ENCODE data around the gene CCDC82.

Gene CCDC82

GRCh38 chr11:96330511-96330859 lies 59.2 kb downstream of the CCDC82 start:
- Histone ChIP-seq H4K20me1 (ENCODE audit: control insufficient read depth, insufficient read depth, low read depth, low read length) (no peaks in the 10 kb centered on the region), H3K9me2 (replicated peaks; ENCODE audit: control insufficient read depth, low read length) (no peaks in the 10 kb centered on the region), H3F3A (ENCODE audit: control insufficient read depth, insufficient read depth) (no peaks in the 10 kb centered on the region), H3K27me3 (ENCODE audit: control insufficient read depth, low read length) (no peaks in the 10 kb centered on the region), H3K4me3 (ENCODE audit: low read length) (no peak overlapping the region), H3K36me3 (ENCODE audit: control insufficient read depth, low read length) (no peaks in the 10 kb centered on the region), H3K79me2 (ENCODE audit: control insufficient read depth, low read length) (no peaks in the 10 kb centered on the region), H3K4me1 (ENCODE audit: control insufficient read depth, low read length) (no peaks in the 10 kb centered on the region), H3K9me3 (ENCODE audit: control insufficient read depth, insufficient read depth, low read length) (no peaks in the 10 kb centered on the region), H3K4me2 (ENCODE audit: low read length) (no peak overlapping the region), H3K27ac (ENCODE audit: low read depth, low read length) (no peak overlapping the region)
- no peak for TF ChIP-seq CTCF (IDR thresholded peaks at IDR 0.05; ENCODE audit: low read depth, low read length, poor library complexity, severe bottlenecking)
- no peak for TF ChIP-seq EZH2phosphoT487 (IDR thresholded peaks at IDR 0.05; ENCODE audit: borderline replicate concordance, low read length)

GRCh38 chr11:96329855-96330510 lies 59.7 kb downstream of the CCDC82 start:
- no peaks in the 10 kb centered on the region for H3F3A ChIP-seq (ENCODE audit: control insufficient read depth, insufficient read depth)

GRCh38 chr11:96329419-96329818 lies 60.3 kb downstream of the CCDC82 start:
- H3F3A ChIP-seq (ENCODE audit: control insufficient read depth, insufficient read depth): no peaks in the 10 kb centered on the region
- no peaks in the 10 kb centered on the region for H3K9me3 ChIP-seq (ENCODE audit: control insufficient read depth, insufficient read depth, low read length)
- H3K36me3 ChIP-seq (ENCODE audit: control insufficient read depth, low read length): no peaks in the 10 kb centered on the region
- no peaks in the 10 kb centered on the region for H3K79me2 ChIP-seq (ENCODE audit: control insufficient read depth, low read length)
- H3K4me3 ChIP-seq (ENCODE audit: low read length): no peak overlapping the region
- H4K20me1 ChIP-seq (ENCODE audit: control insufficient read depth, insufficient read depth, low read depth, low read length): no peaks in the 10 kb centered on the region
- H3K4me1 ChIP-seq (ENCODE audit: control insufficient read depth, low read length): no peaks in the 10 kb centered on the region
- H3K27ac ChIP-seq (ENCODE audit: low read depth, low read length): no peak overlapping the region
- no peaks in the 10 kb centered on the region for H3K9me2 ChIP-seq (replicated peaks; ENCODE audit: control insufficient read depth, low read length)
- TF ChIP-seq CTCF (IDR thresholded peaks at IDR 0.05; ENCODE audit: low read depth, low read length, poor library complexity, severe bottlenecking) (no peak), EZH2phosphoT487 (IDR thresholded peaks at IDR 0.05; ENCODE audit: borderline replicate concordance, low read length) (no peak)
- H3K27me3 ChIP-seq (ENCODE audit: control insufficient read depth, low read length): no peaks in the 10 kb centered on the region
- no peak overlapping the region for H3K4me2 ChIP-seq (ENCODE audit: low read length)

More at GRCh38 chr11:96329855-96330510, 59.7 kb downstream of the CCDC82 start:
- Histone ChIP-seq H3K4me3 (ENCODE audit: low read length) (no peak overlapping the region), H4K20me1 (ENCODE audit: control insufficient read depth, insufficient read depth, low read depth, low read length) (no peaks in the 10 kb centered on the region), H3K27ac (ENCODE audit: low read depth, low read length) (no peak overlapping the region), H3K4me2 (ENCODE audit: low read length) (no peak overlapping the region), H3K9me3 (ENCODE audit: control insufficient read depth, insufficient read depth, low read length) (no peaks in the 10 kb centered on the region), H3K4me1 (ENCODE audit: control insufficient read depth, low read length) (no peaks in the 10 kb centered on the region), H3K27me3 (ENCODE audit: control insufficient read depth, low read length) (no peaks in the 10 kb centered on the region), H3K36me3 (ENCODE audit: control insufficient read depth, low read length) (no peaks in the 10 kb centered on the region), H3K79me2 (ENCODE audit: control insufficient read depth, low read length) (no peaks in the 10 kb centered on the region), H3K9me2 (replicated peaks; ENCODE audit: control insufficient read depth, low read length) (no peaks in the 10 kb centered on the region)
- no peak for TF ChIP-seq EZH2phosphoT487 (IDR thresholded peaks at IDR 0.05; ENCODE audit: borderline replicate concordance, low read length)
- no peak for TF ChIP-seq CTCF (IDR thresholded peaks at IDR 0.05; ENCODE audit: low read depth, low read length, poor library complexity, severe bottlenecking)

Data from DOHH2 (cell line).